ENCODE results near the gene ERC2.

Gene ERC2

DNA sequence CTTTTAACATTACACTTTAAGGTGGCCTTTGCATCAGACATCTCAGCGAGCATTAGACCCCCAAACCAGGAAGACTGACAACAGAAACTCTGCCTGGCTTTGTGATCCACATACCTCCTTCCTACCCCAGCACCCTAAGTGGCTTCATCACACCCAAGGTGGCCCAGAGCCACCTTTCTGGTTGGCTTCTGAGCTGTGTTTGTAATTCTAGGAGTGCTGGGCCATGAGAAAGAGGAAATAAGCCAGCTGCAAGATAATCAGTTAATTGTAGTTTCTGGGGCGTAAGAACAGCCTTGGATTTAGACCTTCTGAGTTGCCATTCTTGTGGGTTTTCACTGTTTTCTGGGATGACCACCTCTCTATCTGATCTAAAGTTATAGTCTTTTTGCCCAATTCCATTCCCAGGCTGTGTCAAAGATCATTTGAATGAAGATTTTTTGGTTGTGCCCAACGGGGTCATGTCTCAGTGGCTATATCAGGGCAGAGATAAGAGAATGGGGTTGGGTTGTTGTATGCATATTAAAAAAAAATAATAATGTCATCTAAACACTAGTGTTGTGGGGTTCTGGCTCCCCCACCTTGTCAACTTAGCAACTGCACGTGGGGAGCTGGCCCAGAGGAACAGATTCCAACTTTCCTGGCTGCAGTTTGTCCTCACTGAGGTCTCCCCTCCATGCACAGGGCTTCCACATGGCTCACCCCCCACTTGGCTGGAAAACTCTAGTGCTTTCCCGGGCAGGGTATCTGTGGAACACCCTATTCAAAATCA, 746.4 kb downstream of the ERC2 start:
- DNase-seq = no peak

DNA sequence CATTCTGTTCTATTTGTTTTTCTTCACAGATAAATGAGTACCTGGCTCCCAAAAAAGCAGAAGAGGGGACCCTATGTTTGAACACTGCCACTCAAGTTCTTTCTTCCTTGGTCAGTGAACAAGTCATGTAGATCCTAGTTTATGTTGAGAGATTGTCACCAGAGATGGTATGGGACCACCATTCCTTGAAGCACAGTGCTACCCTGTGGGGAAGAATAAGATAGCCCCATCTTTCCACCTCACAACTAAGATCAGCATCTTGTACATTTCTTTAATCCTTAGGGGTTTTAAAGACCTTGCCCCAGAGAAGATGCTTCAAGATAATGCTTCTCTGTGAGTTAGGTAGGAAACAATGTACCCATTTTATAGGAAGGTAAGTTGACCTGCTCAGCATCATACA, 747.7 kb downstream of the ERC2 start:
- DNase-seq = no peak

DNA sequence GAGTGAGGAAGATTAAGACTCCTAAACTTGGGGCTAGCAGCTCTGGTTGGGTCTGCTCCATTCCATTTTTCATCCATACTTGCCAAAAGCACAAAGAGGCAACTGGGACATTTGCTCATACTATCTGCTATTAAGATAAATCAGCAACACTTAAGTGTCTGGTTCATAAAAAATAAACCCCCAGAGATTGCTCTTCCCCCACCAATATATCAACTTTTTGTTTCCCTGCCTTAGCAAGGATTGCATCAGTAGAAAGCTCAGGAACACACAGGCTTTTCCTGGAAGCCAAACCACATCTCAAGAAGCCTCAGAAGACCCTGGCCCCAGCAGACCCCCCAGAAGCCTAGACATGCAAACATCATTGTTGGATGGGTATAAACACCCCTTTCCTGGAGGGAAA, 748.8 kb downstream of the ERC2 start:
- DNase-seq = no peak

DNA sequence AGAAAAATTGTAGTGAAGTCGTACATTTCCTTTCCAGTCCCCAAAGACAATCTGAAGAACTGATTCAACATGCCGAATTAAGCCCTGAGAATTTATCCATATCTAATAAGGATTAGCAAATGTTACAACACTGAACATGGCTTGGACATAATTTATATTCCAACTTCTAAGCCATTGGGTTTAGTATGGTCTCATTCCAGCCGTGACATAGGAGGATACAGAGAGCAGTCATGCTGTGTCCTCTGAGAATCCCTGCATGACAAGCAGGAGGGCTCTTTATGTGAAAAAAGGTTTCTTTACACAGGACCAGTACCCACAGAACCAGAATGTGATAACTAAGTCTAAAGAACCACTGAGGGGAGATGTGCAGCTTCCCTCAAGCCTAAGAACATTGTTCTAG, 749.3 kb downstream of the ERC2 start:
- DNase-seq = no peak

DNA sequence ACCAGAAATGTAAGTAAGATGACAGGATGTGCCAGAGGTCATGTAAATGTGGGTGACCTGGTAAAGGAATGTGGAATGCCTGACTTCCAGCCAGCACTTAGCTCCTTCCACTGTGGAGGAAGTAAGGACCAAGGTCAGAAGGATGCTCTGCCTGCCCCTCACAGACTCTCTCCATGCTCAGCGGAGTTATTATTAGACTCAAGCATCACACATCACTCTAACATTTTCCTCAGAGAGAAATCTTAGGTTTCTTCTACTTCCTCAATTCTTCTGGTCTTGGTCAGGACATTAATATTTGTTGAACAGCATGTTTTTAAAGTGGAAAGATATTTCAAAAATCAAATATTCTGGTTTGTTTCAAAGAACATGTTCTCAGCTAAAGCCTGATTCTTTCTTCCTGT, 749.7 kb downstream of the ERC2 start:
- DNase-seq = no peak

DNA sequence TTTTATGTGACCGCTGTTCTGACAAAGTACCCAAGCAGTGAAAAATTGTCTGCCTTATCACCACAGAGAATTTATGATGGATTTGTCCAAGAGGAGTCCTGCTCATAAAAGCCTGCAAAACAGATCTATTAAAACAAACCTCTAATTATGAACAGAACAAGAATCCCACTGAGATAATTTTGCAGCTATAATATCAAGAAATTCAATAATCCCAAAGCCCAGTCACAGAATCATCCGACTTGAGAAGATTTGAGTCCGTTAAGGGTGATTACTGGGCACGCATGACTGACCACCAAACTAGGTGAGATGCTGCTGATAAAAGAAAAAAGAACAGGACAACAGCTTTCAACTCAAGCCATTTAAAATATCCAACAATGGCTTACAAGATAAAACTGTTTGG, 750.2 kb downstream of the ERC2 start:
- no peak for DNase-seq

DNA sequence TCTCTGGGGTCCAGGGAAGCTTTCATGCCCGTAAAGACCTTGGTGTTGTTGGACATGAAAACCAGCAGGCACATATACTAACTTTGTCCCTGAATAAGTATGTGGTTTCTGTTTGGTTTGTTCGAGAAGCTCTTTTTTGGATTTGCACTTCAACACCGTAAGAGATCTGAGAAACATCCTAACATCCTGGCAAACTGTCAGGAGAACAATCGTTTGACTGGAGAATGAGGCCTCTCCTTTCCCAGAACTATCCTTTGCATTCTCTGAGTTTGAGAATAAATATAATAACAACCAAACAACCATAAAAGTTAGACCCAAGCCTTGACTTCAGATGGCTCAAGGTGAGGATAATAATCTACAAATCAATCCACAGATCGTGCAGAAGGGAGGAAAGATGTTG, 750.8 kb downstream of the ERC2 start:
- DNase-seq = no peak

DNA sequence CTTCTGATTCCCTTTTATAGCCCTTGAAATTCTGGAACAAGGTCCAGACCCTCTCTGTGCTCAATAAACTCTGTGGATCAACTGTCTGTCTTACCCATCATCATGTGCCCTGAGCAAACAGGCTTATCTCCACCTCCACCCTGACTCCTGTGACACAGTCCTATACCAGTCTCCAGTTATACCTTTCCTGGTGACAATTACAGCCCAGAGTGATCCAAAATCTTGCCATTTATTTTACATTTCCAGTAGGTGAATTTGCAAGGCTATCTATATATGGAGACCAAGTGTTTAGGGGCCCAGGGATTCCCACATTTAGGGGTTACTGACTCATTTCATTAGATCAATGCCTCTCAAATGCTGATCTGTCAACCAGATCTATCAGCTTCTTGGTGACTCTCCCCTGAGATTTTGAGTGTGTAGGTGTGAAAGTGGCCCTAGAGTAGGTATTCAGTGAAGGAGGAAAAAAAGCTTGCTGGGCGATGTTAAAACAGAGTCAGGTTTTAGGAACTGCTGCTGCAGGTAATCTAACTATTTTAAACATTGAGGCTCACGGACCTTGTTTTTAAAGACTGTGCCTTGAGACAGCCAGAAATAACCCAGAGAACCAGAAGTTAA, 751.5 kb downstream of the ERC2 start:
- DNase-seq = no peak

DNA sequence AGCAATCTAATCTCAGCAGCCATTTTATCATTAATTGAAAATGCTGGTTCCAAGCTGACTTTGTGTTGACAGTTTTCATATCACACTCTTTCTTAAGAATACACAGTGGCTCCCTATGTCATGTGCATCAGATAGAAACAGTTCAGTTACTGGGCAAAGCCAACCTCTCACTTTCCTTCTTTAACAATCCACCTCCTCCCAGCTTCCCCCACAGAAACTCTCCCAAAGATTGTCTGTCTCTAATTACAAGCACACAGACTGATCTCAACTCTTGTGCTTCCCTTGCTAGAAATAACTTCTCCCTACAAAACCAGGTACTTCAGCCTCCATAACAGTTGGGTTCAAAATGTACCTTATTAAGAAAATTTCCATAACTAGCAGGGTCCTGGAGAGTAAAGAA, 752.2 kb downstream of the ERC2 start:
- DNase-seq = no peak

DNA sequence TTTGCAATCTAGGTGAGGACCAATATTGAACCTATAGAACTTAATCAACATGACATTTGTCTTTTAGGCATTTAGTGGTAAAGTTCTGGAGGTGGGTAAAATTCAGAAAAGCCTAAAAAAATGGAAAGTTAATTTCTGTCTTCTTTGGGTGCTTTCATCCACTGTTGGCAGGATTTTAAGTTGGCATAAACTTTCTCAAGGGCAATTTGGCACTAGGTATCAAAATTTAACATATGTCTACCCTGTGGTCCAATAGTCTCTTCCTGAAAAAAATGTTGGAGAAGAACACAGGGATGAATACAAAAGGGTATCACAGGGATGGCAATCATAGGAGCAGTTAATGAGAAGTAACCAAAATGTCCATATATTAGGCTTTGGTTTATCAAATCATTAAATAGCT, 754.2 kb downstream of the ERC2 start:
- DNase-seq = no peak

DNA sequence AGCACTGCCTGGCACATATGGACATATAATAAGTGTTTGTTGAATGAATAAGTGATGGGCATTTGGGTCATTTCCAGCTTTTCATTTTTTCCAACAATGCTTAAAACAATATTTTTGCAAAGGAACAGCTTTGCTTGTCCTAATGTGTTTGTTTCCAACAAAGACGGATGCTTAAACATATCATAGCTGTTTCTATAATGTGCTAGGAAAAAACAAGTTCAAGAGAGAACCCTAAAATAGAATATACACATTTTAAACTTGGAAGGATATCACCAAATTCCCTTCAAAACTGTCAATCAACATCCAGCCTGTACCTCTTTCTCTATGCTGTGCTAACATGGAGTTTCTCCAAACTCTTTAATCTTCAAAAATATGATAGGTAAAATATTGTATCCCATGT, 756.6 kb downstream of the ERC2 start:
- no peak for DNase-seq

DNA sequence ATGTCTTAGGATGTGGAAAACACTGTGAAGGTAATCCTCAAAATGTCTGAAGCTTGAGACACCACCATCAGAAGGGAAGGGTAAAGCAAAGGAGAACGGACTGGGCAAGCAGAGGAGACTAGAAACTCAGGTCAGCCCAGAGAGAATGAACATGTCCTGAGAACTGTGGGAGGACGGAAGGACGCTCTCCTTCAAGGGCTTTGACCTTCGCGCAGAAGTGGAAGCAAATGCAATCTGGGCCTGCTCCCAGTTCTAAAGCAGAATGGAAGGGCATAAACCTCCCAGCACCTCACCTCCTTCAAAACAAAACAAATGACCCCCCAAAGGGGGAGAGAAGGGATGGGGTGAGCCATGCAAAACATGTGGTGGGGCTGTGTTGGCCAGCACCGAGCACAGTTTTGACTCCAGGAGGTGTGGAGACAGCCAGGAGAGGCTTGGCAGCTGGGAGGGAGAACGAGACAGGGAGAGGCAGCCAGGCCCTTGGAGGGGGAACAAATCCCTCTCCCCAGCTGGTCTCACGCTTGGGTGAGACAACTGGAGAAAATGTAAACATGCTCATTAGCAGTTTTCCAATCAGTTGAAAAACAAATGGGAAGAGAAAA, 758.8 kb downstream of the ERC2 start:
- no peak for DNase-seq

DNA sequence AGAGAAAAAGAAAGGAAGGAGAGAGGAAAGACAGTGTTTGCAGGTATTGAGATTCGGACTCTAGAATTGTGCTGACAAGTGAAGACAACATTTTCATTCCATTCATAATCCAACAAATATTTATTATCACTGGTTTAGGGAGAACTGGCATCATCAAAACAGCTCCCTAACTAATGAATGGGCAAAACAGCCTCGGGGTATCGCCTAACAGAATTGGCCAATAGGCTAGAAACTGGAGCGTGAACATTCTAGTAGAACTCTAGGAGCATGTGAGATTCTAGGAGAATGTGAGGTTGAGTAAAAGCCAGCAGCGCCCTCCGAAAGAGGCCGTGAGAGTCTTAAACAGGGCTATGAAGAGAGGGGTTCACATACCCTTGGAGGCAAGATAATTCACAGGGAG, 759.3 kb downstream of the ERC2 start:
- DNase-seq = no peak

DNA sequence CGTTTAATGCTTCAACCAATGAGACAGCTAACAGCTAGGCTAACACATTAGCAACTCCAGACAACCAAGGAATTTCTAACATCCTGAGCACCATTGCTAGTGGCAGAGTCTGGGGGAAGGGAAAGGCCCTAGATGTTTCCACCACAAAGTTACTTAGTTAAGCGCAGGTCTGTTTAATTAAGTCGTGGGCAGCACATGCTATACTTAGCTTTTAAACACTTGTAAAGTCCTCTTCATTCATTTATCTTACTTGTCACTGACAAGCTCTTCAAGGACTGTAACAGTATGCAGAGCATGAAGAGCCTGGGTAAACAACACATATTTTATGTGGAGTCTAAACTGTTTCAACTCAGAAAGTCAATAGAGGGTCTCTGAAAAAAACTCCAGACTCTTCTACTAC, 760.0 kb downstream of the ERC2 start:
- DNase-seq = peak; percentile 2 to 20

DNA sequence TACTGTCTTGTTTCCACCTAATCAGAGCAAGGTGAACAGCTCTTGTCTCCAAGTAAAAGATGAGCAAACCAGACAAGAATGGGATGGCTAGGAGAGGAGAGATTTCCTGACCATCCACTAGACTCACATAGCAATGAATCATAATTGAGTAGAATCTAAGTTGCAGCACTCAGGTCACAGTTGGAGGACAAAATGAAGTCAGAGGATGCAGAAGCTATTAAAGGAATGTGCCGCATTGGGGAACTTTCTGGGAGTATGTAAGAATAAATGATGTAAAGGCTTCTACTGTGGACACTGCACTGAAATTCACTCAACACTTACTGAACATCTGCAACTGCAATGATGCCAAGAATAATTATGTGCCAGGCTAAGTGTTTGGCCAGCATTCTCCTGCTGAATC, 763.7 kb downstream of the ERC2 start:
- DNase-seq = no peak

DNA sequence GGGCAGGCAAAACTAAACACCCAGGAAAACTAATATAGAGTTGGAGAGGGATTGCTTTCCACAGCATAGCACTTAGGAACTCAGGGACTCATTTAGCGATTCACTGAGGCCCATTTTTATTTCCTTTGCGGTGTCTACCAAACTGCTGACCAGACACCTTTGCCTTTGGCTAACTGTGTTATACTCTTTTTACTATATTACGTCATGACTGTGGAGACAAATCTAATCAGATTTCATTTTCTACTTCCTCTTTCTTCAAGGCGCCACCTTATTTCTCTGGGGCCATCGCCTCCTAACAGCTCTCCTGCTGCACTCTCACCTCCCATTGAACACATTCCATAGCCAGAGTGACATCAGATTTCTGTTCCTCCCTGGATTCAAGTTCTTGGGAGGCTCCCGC, 765.4 kb downstream of the ERC2 start:
- DNase-seq = no peak

DNA sequence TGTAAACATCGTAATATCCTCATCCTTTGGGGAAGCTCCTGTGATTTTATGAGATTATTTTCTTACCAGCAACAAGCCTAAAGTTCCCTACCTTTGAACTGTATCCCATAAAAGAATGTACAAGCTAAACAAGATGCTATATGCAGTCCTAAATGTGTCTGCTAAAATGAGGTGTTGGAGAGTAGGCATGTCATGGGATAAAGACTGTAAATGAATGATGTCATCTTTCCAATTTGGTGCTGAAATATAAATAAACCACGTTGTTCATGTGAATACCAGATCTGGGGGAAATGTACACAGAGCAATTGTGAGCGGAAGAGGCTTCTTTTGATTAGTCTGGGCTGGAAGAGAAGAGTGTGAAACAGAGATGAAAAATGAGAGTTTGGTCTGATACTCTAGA, 766.3 kb downstream of the ERC2 start:
- peak; percentile 34 to 44 for DNase-seq

DNA sequence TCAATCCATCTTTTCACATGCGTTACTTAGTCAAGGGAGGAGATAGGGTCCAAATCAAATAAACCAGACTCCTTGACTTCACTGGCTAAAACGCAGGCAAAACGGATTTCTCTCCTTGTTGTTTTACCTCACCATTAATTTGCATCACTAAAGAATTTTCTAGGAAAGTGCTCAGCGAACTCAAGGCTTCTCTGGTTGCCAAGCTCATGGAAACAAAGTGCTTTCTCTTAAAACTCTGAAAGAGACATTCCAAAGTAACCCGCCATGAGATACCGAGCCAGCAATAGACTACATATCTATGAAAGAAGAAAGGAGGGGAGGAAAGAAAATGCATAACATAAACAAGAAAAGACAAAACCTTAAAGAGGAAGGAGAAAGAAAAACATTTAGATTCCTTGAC, 769.4 kb downstream of the ERC2 start:
- DNase-seq = no peak

DNA sequence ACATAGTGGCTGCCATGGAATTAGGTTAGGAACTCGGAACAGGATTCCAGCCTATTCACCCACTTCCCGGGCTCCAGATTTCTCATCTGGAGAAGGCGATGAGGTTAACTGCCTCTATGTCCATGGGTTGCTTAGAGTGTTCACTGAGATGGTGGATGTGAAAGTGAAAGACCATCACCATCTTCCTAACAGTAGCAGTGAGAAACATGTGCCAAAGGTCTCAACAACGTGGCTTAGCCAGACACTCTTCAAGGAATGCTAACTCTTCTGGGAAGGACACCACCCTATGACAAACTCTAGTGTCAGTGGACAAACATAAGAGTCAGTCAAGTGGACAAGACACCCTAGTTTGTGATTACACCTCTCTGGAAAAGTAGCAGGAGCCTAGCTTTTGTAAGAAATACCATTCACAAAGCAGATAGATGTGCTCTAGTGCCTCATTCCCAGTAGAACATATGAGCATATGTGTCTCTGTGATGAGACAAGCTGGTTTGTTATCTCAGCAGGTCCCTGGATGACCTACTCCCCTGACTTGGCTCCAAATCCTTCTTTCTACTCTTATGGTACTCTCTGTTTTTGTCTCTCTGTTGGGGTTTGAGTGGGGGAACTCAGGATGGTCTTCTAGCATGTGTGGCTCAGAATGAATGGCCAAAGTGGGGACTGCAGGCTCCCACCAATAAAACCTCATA, 770.9 kb downstream of the ERC2 start:
- DNase-seq = no peak

DNA sequence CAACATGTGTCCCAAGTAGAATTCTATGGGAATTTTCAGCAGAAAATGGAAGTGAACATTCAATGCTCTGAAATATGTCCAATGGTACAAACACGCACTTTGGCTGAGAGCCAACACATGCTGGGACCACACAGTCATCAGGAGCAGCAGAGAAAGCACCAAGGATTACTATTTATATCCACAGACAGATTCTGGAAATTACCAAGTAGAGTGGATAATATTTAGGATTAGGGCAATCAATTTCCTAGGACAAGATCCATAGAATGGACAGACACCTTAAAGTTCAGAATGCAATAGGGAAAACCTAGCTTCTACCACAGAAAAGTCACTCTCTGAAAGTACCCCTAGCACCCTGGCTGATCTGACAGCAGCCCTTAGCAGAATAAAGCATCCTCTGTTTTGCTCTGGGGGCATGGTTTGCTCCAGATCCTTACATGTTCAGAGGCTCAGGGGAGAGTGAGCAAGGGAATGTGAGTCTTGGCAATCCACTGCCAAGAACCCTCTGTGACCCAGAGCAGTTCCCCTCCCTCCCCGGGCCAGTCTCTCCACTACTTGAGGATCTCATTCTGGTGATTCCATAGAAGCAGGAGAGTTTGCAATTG, 775.2 kb downstream of the ERC2 start:
- DNase-seq = no peak

DNA sequence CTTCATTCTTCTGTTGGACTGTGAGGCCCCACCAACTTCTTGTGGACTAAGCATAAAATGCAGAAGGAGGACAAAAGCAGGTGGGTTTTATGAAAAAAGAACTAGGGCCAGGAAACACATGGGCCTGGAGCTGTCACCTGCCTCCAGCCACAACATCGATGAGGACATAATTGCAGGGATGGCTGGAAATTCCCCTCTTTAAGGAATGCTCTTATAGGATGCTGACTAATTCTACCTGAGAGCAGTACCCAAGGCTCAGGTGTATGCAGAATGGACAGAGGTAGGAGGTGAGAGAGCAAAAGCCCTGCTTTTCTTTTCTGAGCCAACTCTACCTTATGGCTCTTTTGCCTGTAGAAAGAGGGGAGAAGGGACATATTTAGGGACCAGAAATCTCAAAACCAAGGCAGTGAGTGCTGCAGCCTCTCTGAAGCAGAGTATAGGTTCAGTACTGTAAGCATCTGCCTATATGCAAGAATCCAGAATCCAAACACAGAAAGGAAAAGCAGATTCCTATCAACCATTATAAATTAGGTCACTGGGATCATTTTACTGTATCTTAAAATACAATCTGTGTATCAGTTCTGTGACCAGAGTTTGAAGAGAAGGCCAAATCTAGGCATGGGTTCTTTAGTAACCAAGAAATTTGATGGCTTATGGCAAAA, 775.8 kb downstream of the ERC2 start:
- DNase-seq = no peak

DNA sequence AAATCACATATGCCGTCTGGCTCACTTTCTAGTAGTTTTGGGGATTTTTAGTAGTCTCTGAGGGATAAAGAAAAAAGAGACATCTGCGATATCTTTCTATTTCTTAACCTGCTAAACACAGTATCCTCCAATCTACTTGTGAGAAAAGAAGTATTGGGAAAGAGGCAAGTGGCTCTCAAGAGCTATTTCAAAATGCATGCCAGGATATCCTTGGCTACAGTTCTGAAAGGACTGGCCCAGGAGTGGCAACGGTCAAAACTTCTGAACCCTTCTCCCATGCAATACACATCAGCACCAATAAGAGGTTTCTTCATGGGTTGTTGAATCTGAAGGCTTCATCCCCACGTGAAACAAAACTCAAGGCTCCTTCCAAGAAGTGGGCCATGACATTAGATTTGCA, 777.1 kb downstream of the ERC2 start:
- DNase-seq = no peak

DNA sequence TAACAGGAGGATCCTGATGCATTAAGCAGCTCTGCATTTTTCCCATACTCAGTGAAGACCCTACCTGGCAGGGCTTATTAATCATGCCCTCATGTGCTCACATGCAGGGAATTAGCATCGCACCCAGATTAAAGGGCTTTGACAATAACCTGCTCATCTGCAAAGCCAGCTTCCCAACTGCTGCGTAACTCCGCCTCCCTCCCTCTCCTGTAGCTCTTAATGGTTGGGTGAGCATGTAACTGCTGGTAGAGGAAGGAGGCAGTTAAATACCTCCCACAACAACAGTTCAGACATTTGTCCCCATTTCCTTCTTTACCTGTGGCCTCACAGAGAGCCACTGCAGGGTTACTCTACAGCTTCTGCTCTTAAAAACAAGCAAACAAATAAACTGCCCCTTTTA, 777.5 kb downstream of the ERC2 start:
- DNase-seq = no peak
